ENCODE data around the gene GPX6. TPM values are rescaled to one million over a fixed set of nuclear protein-coding genes. Genes with fewer than 3 reads are reported as not detected.

The GPX6 gene
- total and polyA plus RNA-seq, 12 donors, result not detected

DNA sequence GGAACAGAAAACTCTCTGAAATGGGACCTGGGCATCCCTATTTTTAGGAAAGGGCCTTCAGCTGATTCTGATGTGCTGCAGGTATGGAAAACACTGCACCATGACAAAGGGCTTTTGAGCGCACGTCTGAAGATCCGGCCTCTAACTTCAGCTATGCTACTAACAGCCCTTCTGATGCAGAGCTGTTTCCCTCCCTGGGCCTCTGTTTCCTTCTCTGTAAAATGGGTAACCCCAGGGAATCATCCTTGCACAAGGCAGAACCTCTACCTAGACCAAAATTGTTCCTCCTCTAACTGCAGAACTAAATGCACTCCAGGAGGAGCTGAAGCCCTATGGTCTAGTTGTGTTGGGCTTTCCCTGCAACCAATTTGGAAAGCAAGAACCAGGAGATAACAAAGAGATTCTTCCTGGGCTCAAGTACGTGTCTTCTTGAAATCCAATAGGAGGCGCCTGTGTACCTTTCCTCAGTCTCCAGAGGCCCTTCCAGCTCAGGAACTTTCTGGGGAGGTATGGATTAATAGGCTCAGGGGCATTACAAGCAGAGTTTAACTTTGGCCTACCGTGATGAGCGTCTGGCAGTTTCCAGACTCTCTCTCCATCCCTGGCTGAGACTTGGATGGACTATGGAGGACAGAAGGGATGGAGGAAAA, 16.0 kb upstream of the GPX6 start:
- no peak for TF ChIP-seq POLR2A (IDR thresholded peaks at IDR 0.05)
- TF ChIP-seq, protein P1, sequence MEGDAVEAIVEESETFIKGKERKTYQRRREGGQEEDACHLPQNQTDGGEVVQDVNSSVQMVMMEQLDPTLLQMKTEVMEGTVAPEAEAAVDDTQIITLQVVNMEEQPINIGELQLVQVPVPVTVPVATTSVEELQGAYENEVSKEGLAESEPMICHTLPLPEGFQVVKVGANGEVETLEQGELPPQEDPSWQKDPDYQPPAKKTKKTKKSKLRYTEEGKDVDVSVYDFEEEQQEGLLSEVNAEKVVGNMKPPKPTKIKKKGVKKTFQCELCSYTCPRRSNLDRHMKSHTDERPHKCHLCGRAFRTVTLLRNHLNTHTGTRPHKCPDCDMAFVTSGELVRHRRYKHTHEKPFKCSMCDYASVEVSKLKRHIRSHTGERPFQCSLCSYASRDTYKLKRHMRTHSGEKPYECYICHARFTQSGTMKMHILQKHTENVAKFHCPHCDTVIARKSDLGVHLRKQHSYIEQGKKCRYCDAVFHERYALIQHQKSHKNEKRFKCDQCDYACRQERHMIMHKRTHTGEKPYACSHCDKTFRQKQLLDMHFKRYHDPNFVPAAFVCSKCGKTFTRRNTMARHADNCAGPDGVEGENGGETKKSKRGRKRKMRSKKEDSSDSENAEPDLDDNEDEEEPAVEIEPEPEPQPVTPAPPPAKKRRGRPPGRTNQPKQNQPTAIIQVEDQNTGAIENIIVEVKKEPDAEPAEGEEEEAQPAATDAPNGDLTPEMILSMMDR (IDR thresholded peaks at IDR 0.05), result no peak
- intact Hi-C loops (cut with DNase I), result no loop called here
- DNase-seq, result no peak
- no peaks in the 10 kb centered on the region for H3K9me3 ChIP-seq (replicated peaks in 1 of 3)
- 66 to 75% (median 71%) methylated on average over 7 of the region's 7 CpGs for WGBS, 4 donors
- H3K27me3 ChIP-seq, result peaks cover 6% of the 10 kb centered on the region
- H3K27ac ChIP-seq, result no peak overlapping the region
- H3K4me3 ChIP-seq, result no peak overlapping the region
- H3K4me1 ChIP-seq (replicated peaks in 1 of 2), result no peaks in the 10 kb centered on the region
- H3K36me3 ChIP-seq (replicated peaks in 1 of 2), result no peaks in the 10 kb centered on the region

DNA sequence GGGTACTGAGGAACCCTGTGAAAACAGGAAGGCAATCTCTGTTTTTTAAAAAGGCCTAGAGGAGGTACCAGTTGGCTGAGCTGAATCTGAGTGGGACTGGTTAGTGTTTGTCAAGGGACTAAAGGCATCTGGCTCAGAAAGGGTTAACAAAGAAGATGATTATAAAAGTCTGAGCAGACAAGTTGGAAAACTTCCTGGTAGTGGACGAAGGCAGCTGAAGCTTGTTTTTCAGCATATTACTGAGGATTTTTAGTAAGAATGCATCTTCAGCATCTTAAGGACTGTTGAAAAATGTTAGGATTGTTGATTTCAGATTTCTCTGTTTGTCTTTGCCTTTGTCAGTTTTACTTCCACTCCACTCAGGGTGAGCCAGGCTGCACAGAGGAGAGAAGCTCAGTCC, 15.2 kb upstream of the GPX6 start:
- TF ChIP-seq, protein P1 (IDR thresholded peaks at IDR 0.05), result no peak
- no peak for TF ChIP-seq POLR2A (IDR thresholded peaks at IDR 0.05)
- no peak for DNase-seq

DNA sequence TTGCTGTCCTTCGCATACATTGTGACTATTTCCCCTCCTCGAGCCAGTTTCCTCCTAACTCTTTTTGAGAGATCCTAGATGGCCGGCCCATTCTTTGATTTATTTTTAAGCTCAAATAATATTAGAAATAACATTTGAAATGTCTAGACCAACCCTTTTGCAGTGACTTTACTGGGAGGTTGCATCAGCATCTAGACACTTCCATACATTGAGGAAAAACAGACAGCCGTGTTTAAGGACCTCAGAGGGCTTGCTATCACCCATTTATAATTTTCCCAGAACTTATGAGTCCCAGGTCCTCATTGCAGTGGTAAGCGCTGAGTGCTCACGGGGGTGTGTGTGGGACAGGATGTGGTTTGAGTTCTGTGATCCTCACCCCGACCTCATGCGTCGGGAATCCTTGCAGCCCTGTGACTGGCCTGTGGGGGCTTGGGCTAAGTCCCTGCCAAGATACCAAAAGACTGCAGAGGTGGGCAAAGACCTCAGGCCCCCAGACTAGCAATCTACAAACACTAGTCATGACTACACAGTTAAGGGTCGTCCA, 10.0 kb upstream of the GPX6 start, which contains the start of gene GPX5:
Gene GPX5, plus strand, starts transcription at position 386 of the 544 bp plus-strand sequence. Its CDS starts 133 bp downstream, at position 519.
- WGBS, 4 donors, result 49 to 68% (median 63%) methylated on average over 9 to 10 of the region's 10 CpGs
- Histone ChIP-seq H3K9me3 (replicated peaks in 1 of 3) (no peaks in the 10 kb centered on the region), H3K4me1 (replicated peaks in 1 of 2) (no peaks in the 10 kb centered on the region), H3K27ac (no peak within 1 kb of the TSS), H3K36me3 (replicated peaks in 1 of 2) (no peaks in the 10 kb centered on the region), H3K27me3 (peaks cover 9% of the 10 kb centered on the region), H3K4me3 (no peak within 1 kb of the TSS)
- no peak for DNase-seq
- TF ChIP-seq POLR2A (IDR thresholded peaks at IDR 0.05), result no peak
- TF ChIP-seq, protein P1 (IDR thresholded peaks at IDR 0.05), result no peak
- intact Hi-C loops (cut with DNase I), result no loop called here

More for the DNA sequence above, 15.2 kb upstream of the GPX6 start:
- H3K9me3 ChIP-seq (replicated peaks in 1 of 3), result no peaks in the 10 kb centered on the region
- H3K36me3 ChIP-seq (replicated peaks in 1 of 2), result no peaks in the 10 kb centered on the region
- peaks cover 5% of the 10 kb centered on the region for H3K27me3 ChIP-seq
- no peak overlapping the region for H3K27ac ChIP-seq
- no peaks in the 10 kb centered on the region for H3K4me1 ChIP-seq (replicated peaks in 1 of 2)
- H3K4me3 ChIP-seq, result no peak overlapping the region
- intact Hi-C loops (cut with DNase I), result no loop called here
- 0 to 18% (median 5%) methylated on average over 1 of the region's 1 CpG for WGBS, 4 donors

DNA sequence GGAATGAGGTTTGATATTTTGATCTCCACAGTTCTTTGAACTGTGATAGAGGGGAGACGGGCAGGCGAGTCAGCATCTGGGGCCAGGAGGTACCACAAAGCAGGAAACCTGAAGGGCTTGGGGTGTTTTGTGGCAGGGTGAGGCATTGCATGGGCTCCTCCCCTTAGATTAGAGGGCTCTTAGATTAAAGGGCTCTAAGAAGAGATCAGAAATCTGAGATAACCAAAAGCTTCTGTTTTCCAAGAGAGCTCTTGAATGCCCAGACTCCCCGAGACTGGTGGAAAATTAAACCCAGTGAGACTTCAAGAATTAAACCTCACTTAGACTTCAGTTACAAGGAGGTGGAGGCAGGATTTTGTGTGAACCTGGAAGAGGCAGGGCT, 7.6 kb upstream of the GPX6 start:
- intact Hi-C loops (cut with DNase I), result no loop called here
- no peak for DNase-seq
- Histone ChIP-seq H3K27ac (no peak overlapping the region), H3K4me1 (replicated peaks in 1 of 2) (no peaks in the 10 kb centered on the region), H3K9me3 (replicated peaks in 1 of 3) (no peaks in the 10 kb centered on the region), H3K27me3 (peaks cover 9% of the 10 kb centered on the region), H3K4me3 (no peak overlapping the region), H3K36me3 (replicated peaks in 1 of 2) (no peaks in the 10 kb centered on the region)
- 46 to 57% (median 49%) methylated on average over 3 of the region's 3 CpGs for WGBS, 4 donors
- no peak for TF ChIP-seq POLR2A (IDR thresholded peaks at IDR 0.05)
- TF ChIP-seq, protein P1 (IDR thresholded peaks at IDR 0.05), result no peak
